ENCODE results near the gene USP48. TPM values are rescaled to one million over a fixed set of nuclear protein-coding genes. Genes with fewer than 3 reads are reported as not detected.
A peak's percentile ranks its signal among the peaks of the same experiment; 100 is the strongest.

The USP48 gene
- total RNA-seq, 1 donor from 2014 or later = 45.7 TPM

GRCh38 chr1:21669258-21670058 is 113.5 kb downstream of the USP48 start, which contains the start of gene RAP1GAP:
Gene RAP1GAP (minus strand): TSS chr1:21669357. CDS start chr1:21620032, 49,325 bp downstream.
- DNase-seq (ENCODE audit: low read depth in 2 of 2) = peak in 1 of 2 donors; percentile 17

GRCh38 chr1:21668951-21669257 is 114.0 kb downstream of the USP48 start:
- DNase-seq (ENCODE audit: low read depth in 2 of 2) = no peak

DNA sequence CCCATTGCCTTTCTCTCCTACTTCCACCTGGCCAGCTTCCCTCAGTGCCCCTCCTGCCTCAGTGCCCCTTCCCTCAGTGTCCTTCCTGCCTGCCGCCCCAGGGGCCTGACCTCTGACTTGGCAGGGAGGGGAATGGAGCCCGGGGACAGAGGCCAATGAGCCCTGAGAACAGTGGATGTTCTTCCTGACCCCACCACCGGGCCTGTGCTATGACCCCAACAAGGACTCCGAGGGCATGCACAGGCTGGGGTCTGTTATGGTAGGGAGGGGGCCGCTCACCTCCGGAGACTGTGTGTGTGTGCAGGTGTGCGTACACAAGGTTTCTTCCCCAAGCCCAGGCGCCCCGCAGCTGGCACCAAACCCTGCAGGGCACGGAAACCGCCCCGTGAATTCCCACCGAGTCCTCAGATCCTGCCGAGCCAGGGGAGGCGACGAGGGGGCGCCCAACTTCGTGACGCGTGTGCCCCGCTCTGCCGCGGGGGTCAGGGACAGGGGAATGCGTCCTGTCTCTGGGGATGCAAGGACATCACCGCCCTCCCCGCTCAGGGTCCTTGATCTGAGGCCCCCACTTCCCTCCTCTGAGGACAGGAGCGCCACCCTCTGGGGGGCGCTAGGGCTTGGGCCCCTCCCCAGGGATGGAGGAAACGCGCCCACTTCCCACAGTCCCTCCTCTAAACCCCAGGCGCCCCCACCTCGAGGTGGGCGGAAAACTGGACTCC is 114.6 kb downstream of the USP48 start:
- DNase-seq (ENCODE audit: low read depth in 2 of 2) = no peak

GRCh38 chr1:21667348-21668231 is 115.4 kb downstream of the USP48 start:
- no peak for DNase-seq (ENCODE audit: low read depth in 2 of 2)

DNA sequence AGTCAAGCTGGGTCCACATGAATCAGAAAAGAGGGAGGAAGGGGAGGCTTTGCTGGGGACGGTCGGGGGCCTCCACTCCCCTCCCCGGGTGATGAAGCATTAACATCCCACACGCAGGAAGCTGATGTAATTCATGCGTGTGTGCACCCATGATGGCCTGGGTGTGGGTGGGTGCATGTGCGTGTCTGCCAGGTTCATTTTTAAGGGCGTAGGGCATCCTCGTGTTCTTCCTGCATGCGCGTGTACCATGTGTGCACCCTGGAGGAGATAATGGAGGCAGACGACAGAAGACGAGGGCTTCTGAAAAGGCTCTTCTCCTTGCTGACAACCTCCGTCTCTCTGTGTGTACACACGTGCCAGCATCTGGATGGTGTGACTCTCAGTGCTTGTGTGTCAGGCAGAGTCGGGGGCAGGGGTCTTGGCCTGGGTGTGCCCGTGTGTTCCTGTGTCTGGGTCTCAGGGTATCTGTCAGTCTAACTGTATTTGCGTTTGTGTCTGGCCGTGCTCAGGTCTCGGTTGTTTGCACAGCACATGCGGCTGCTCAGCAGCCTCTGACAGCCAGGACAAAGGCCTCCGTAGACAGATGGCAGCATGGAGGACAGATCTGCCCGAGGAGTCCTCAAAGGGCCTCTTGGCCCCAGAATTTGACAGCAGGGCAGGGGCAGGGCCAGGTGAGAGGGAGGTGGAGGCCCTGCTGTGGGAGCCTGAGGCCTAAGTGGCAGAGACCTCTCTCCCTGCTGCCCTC is 116.2 kb downstream of the USP48 start:
- no peak for DNase-seq (ENCODE audit: low read depth in 2 of 2)

- DNase-seq (ENCODE audit: low read depth in 2 of 2) = no peak
These were observed 117.0 kb downstream of the USP48 start for GRCh38 chr1:21665711-21666575.

GRCh38 chr1:21664806-21665588 is 118.0 kb downstream of the USP48 start:
- no peak for DNase-seq (ENCODE audit: low read depth in 2 of 2)

DNA sequence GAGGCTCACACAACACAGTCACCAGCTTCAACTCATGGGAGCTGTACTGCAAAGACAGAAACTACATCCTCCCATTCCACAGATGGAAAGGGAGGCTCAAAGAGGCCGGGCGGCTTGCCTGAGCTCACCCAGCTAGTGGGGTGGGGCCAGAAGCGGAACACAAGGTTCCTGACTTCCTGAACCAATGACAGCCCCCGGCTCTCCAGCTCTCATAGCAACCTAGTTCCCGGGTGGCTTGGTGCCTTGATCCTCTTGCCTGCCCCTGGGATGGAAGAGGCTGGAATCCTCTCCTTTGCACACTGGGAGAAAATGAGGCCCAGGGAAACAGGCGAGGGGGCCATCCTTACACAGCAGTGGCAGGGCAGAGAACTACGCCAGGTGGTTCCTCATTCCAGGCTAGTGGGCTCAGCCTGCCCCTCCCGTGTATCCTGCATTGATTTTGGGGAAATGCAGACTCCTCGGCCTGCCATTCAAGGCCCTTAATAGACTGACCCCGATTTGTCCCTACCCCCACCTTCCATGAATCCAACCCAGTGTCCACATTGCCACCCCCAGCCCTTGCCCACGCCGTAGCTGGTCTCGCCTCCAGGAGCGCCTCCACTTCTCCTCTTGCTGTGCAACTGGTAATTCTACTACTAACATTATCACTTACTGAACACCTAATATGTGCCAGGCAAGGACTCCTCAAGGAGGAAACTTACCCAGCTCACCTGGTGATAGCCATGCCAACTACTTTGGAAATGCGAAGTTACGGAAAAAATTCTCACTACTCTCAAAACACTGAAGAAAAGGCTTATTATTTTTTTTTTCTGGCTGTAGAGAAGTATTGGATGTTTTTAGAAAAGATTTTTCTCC is 118.8 kb downstream of the USP48 start:
- DNase-seq (ENCODE audit: low read depth in 2 of 2) = no peak

GRCh38 chr1:21663248-21663950 is 119.5 kb downstream of the USP48 start:
- no peak for DNase-seq (ENCODE audit: low read depth in 2 of 2)

- DNase-seq (ENCODE audit: low read depth in 2 of 2) = no peak
These were observed 120.3 kb downstream of the USP48 start for GRCh38 chr1:21662426-21663247.

- DNase-seq (ENCODE audit: low read depth in 2 of 2) = no peak
These were observed 121.1 kb downstream of the USP48 start for GRCh38 chr1:21661886-21662285.

- no peak for DNase-seq (ENCODE audit: low read depth in 2 of 2)
These were observed 123.0 kb downstream of the USP48 start for GRCh38 chr1:21659924-21660326.

GRCh38 chr1:21659099-21659923 is 123.6 kb downstream of the USP48 start:
- peak in 1 of 2 donors; percentile 60 for DNase-seq (ENCODE audit: low read depth in 2 of 2)

- DNase-seq (ENCODE audit: low read depth in 2 of 2) = no peak
These were observed 125.3 kb downstream of the USP48 start for GRCh38 chr1:21657456-21658190.

DNA sequence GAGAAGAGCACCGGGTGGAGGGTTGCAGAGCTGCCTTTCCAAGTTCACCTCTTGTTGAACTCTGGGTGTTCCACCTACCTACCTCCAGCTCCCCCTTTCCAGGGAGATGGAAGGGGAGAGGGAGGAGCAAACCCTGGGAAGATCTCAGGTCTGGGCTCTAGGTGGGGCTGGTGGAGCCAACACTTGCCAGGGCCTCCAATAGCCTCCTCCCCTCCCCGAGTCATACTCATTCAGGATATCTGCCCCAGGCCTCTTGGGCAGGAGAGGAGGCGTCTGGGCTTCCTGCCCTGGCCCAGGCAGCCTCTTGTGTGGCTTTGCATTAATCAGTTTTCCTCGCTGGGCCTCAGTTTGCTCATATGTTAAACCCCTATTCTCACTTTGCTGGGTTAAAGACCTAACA is 127.2 kb downstream of the USP48 start:
- DNase-seq (ENCODE audit: low read depth in 2 of 2) = no peak

All from dermis microvascular lymphatic vessel endothelial cell (primary cell).